GM18868 (cell line): Measurements from ENCODE around the gene PROC.
"Not testable (repeated sequence)": the region's sequence is repeated elsewhere in the genome, so short reads cannot be mapped to it uniquely, and the experiment has no call there.

Source experiments
- ATAC-seq: cut with Tn5 transposase; IDR thresholded peaks from one replicate; pipeline ENCODE4 v1.9.1; 2021; ENCODE audit warnings: mild to moderate bottlenecking, moderate library complexity; ENCODE audit not compliant: unreplicated experiment

The PROC gene

DNA sequence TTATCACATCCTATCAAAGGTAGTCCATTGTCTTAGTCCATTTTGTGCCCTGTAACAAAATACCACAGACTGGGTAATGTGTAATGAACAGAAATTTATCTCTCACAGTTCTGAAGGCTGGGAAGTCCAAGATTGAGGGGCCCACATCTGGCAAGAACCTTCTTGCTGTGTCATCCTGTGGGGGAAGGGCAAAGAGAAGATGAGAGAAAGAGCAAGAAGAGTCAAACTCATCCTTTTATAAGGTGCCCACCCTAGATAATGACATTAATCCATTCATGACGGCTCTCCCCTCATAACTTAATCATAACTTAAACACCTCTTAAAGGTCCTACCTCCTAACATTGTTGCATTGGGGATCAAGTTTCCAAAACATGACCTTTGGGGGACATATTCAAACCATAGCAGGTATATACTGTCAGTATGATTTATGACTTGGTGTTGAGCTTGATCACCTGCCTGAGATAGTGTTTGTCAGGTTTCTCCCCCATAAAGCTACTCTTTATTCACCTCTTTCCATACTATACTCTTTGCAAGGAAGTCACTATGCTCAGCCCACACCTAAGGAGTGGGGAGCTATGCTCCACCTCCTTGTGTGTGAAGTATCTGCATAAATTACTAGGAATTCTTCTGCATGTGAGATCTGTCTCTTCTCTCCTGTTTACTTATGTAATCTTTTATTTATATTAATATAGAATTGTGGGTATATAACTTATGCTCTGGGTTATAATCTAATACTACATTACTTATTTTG, 25.2 kb upstream of the PROC start:
- ATAC-seq, result no peak

- ATAC-seq, result no peak
Observed at GRCh38 chr2:127394492-127394891, 23.7 kb upstream of the PROC start.

DNA sequence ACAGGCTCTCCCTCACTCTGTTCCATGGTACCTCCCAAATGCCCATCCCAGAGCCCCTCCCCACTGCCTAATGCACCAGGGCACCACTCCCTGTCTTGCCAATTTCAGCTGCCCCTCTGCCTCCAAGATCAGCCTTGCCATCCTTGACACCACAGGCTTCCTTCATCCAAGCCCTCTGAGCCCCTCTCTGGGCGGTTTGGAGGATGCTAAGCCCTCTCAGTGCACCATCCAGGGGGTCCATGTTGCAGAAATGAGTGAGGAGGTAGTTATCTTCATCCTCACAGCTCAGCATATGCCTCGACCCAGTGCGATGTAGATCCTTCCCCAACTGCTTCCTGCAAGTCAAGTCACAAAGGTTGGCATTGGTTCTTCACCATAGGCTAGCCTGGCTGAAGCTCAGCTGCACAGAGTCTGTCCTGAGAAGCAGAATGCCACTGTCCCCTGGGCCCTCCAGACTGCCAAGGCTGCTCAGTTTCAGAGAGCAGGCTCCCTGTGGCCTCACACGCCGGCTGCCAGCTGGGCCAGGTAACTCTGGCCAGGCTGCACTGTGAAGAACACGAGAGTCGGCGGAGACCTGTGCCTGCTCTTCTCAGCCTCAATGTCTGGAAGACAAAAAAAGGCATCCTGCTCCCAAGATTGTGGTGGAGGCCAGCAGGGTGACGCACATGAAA, 20.5 kb upstream of the PROC start:
- ATAC-seq, result peak; percentile 4

DNA sequence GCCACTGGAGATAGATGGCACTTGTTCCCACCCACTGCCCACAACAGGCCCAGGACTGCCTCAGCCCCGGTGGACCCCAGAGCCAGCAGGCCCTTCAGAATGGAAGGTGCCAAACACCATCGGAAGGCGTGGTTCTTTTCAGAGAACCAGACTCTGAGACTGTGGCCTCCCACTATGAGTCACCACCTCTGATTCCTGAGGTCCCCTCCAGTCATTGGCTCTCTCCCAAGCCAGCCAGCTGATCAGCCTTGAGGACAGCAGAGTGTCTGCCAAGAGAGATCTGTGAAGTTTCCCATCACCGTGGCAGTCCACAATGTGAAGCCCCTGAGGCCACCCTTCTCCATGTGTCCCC, 20.0 kb upstream of the PROC start:
- peak; percentile 92 for ATAC-seq

GRCh38 chr2:127400533-127400896, 17.7 kb upstream of the PROC start:
- no peak for ATAC-seq

GRCh38 chr2:127400897-127401756, 17.1 kb upstream of the PROC start:
- ATAC-seq, result no peak

GRCh38 chr2:127401757-127402695, 16.2 kb upstream of the PROC start:
- ATAC-seq, result peak; percentile 28

DNA sequence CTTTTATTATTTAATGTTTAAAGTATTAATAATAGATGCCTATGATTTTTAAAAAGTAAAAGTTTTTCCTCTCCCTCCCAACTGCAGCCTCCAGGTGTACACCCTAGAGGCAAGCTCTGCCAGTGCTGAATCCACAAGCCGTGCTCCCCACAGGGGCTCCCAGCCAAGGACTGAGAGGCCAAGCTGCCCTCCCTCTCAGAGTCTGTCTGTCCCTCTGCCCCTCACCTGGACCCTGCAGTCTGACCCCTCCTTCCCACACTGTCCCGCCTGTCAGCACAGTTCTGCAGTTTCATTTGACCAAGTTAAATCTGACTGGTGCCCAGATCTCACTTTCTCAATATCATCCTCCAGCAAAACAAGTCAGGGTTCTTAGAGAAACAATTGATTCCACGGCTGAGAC, 14.8 kb upstream of the PROC start:
- no peak for ATAC-seq

- ATAC-seq, result no peak
Observed at GRCh38 chr2:127404466-127405254, 13.6 kb upstream of the PROC start.

- ATAC-seq, result no peak
Observed at GRCh38 chr2:127405255-127405610, 13.0 kb upstream of the PROC start.

GRCh38 chr2:127406454-127406853, 11.8 kb upstream of the PROC start:
- ATAC-seq, result no peak

- ATAC-seq, result no peak
Observed at GRCh38 chr2:127407091-127407490, 11.1 kb upstream of the PROC start.

DNA sequence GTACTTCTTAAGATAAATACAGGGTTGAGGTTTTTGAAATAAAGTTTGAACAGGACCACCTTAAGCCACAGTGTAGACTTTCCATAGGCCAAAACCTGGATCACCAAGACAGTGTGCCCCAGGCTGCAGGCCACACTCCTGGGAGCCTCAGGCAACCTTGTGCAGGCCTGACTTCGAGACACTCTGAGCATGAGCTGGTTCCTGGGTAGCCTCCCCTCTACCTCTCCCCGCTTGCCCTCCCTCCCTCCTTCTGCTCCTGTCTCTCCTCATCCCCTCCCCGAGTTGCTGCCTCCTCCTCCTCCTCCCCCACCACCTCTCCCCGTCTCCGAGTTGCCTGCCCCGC, 10.6 kb upstream of the PROC start:
- peak; percentile 13 for ATAC-seq

- ATAC-seq, result peak; percentile 77
Observed at GRCh38 chr2:127408004-127408806, 10.0 kb upstream of the PROC start.

DNA sequence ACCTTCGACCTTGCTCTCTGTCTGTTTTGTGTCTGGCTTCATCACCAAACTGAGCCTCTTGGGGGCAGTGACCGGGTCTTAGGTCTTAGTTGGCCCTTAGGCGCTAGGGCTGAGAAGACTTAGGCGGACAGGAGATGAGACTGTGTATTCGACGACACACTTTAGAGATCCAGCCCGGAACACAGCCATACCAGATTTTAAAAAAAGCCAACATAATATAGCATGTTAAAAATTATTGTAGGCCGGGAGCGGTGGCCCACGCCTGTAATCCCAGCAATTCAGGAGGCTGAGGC, 9.5 kb upstream of the PROC start:
- no peak for ATAC-seq

- ATAC-seq, result not testable (repeated sequence)
Observed at GRCh38 chr2:127409716-127410115, 8.5 kb upstream of the PROC start.

DNA sequence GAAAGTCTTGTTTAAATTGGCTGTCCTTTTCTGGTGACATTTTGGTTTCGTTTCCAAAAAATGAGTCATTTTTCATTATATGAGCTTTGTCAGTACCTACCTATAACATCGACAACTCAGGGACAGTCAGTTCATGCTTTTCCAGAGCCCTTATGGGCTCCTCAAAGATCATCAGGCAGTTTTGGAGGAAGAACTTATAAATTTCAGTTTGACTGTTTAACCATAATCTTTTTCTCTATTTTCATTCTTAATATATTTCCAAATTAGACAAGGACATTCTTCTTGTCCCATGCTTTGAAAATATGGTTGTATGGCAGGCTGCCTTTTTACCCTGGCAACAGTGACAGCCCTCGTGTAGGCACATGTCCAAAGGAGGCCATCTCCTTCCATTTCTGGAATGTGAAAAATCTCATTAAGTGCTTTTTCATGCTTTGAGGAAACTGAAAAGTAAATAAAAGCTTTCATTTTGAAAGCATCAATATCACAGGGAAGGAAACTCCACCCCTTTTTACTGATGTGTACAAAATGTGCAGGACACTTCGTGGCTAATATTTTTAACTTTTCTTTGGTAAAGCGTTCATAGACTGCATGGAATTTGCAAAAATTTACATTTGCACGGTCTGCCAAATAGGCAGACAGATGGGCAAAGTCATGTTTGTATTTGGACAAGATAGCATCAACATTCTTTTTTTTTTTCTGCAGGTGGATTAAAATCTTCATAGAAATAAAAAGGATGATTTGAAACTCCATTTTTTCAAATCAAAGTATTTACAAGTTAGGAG, 7.2 kb upstream of the PROC start:
- ATAC-seq, result peak; percentile 66

- no peak for ATAC-seq
Observed at GRCh38 chr2:127411653-127412369, 6.4 kb upstream of the PROC start.
